ENCODE results near the gene AHCYL2. TPM values are rescaled to one million over a fixed set of nuclear protein-coding genes. Genes with fewer than 3 reads are reported as not detected.

AHCYL2 gene
- total RNA-seq, 1 donor from 2014 or later: 12.0 TPM

GRCh38 chr7:129262324-129262723 lies 37.5 kb downstream of the AHCYL2 start:
- Histone ChIP-seq H3K27me3 (ENCODE audit: control insufficient read depth in 3 of 3, insufficient read depth in 3 of 3, low read length in 3 of 3) (no peaks in the 10 kb centered on the region), H3K4me3 (ENCODE audit: low read length in 3 of 3) (no peak overlapping the region), H3K4me1 (ENCODE audit: control insufficient read depth in 3 of 3, insufficient read depth in 3 of 3, low read length in 3 of 3) (peaks cover 0 to 4% (median 0%) of the 10 kb centered on the region in 3 donors), H3K27ac (ENCODE audit: low read depth, low read length) (no peak overlapping the region), H3K9me3 (ENCODE audit: control insufficient read depth in 3 of 3, low read length in 3 of 3) (no peaks in the 10 kb centered on the region), H3K36me3 (ENCODE audit: control insufficient read depth in 3 of 3, insufficient read depth in 3 of 3, low read length in 3 of 3) (no peaks in the 10 kb centered on the region), H3K9ac (ENCODE audit: low read depth in 1 of 3, low read length in 3 of 3) (no peak overlapping the region)

- Histone ChIP-seq H3K4me3 (ENCODE audit: low read length in 3 of 3) (no peak overlapping the region), H3K36me3 (ENCODE audit: control insufficient read depth in 3 of 3, insufficient read depth in 3 of 3, low read length in 3 of 3) (no peaks in the 10 kb centered on the region), H3K4me1 (ENCODE audit: control insufficient read depth in 3 of 3, insufficient read depth in 3 of 3, low read length in 3 of 3) (peaks cover 0 to 4% (median 0%) of the 10 kb centered on the region in 3 donors), H3K9ac (ENCODE audit: low read depth in 1 of 3, low read length in 3 of 3) (no peak overlapping the region), H3K9me3 (ENCODE audit: control insufficient read depth in 3 of 3, low read length in 3 of 3) (no peaks in the 10 kb centered on the region), H3K27me3 (ENCODE audit: control insufficient read depth in 3 of 3, insufficient read depth in 3 of 3, low read length in 3 of 3) (no peaks in the 10 kb centered on the region), H3K27ac (ENCODE audit: low read depth, low read length) (no peak overlapping the region)
These were observed 38.3 kb downstream of the AHCYL2 start for GRCh38 chr7:129263168-129263567.

- Histone ChIP-seq H3K4me3 (ENCODE audit: low read length in 3 of 3) (no peak overlapping the region), H3K9ac (ENCODE audit: low read depth in 1 of 3, low read length in 3 of 3) (no peak overlapping the region), H3K9me3 (ENCODE audit: control insufficient read depth in 3 of 3, low read length in 3 of 3) (no peaks in the 10 kb centered on the region), H3K36me3 (ENCODE audit: control insufficient read depth in 3 of 3, insufficient read depth in 3 of 3, low read length in 3 of 3) (no peaks in the 10 kb centered on the region), H3K4me1 (ENCODE audit: control insufficient read depth in 3 of 3, insufficient read depth in 3 of 3, low read length in 3 of 3) (peaks cover 0 to 1% (median 0%) of the 10 kb centered on the region in 3 donors), H3K27ac (ENCODE audit: low read depth, low read length) (no peak overlapping the region), H3K27me3 (ENCODE audit: control insufficient read depth in 3 of 3, insufficient read depth in 3 of 3, low read length in 3 of 3) (no peaks in the 10 kb centered on the region)
These were observed 39.7 kb downstream of the AHCYL2 start for GRCh38 chr7:129264534-129264933.

GRCh38 chr7:129265328-129265727 lies 40.5 kb downstream of the AHCYL2 start:
- no peak overlapping the region for H3K4me3 ChIP-seq (ENCODE audit: low read length in 3 of 3)
- H3K4me1 ChIP-seq (ENCODE audit: control insufficient read depth in 3 of 3, insufficient read depth in 3 of 3, low read length in 3 of 3): no peaks in the 10 kb centered on the region
- no peaks in the 10 kb centered on the region for H3K36me3 ChIP-seq (ENCODE audit: control insufficient read depth in 3 of 3, insufficient read depth in 3 of 3, low read length in 3 of 3)
- H3K27me3 ChIP-seq (ENCODE audit: control insufficient read depth in 3 of 3, insufficient read depth in 3 of 3, low read length in 3 of 3): no peaks in the 10 kb centered on the region
- H3K9ac ChIP-seq (ENCODE audit: low read depth in 1 of 3, low read length in 3 of 3): no peak overlapping the region
- no peaks in the 10 kb centered on the region for H3K9me3 ChIP-seq (ENCODE audit: control insufficient read depth in 3 of 3, low read length in 3 of 3)
- no peak overlapping the region for H3K27ac ChIP-seq (ENCODE audit: low read depth, low read length)

GRCh38 chr7:129266181-129266580 lies 41.4 kb downstream of the AHCYL2 start:
- H3K27me3 ChIP-seq (ENCODE audit: control insufficient read depth in 3 of 3, insufficient read depth in 3 of 3, low read length in 3 of 3): no peaks in the 10 kb centered on the region
- no peaks in the 10 kb centered on the region for H3K36me3 ChIP-seq (ENCODE audit: control insufficient read depth in 3 of 3, insufficient read depth in 3 of 3, low read length in 3 of 3)
- no peaks in the 10 kb centered on the region for H3K9me3 ChIP-seq (ENCODE audit: control insufficient read depth in 3 of 3, low read length in 3 of 3)
- no peak overlapping the region for H3K9ac ChIP-seq (ENCODE audit: low read depth in 1 of 3, low read length in 3 of 3)
- no peak overlapping the region for H3K27ac ChIP-seq (ENCODE audit: low read depth, low read length)
- no peaks in the 10 kb centered on the region for H3K4me1 ChIP-seq (ENCODE audit: control insufficient read depth in 3 of 3, insufficient read depth in 3 of 3, low read length in 3 of 3)
- H3K4me3 ChIP-seq (ENCODE audit: low read length in 3 of 3): no peak overlapping the region

GRCh38 chr7:129270077-129270476 lies 45.2 kb downstream of the AHCYL2 start:
- Histone ChIP-seq H3K27ac (ENCODE audit: low read depth, low read length) (no peak overlapping the region), H3K9me3 (ENCODE audit: control insufficient read depth in 3 of 3, low read length in 3 of 3) (peaks cover 0 to 4% (median 0%) of the 10 kb centered on the region in 3 donors), H3K36me3 (ENCODE audit: control insufficient read depth in 3 of 3, insufficient read depth in 3 of 3, low read length in 3 of 3) (peaks cover 3 to 8% (median 6%) of the 10 kb centered on the region in 3 donors), H3K9ac (ENCODE audit: low read depth in 1 of 3, low read length in 3 of 3) (no peak overlapping the region), H3K4me1 (ENCODE audit: control insufficient read depth in 3 of 3, insufficient read depth in 3 of 3, low read length in 3 of 3) (no peaks in the 10 kb centered on the region), H3K4me3 (ENCODE audit: low read length in 3 of 3) (no peak overlapping the region), H3K27me3 (ENCODE audit: control insufficient read depth in 3 of 3, insufficient read depth in 3 of 3, low read length in 3 of 3) (no peaks in the 10 kb centered on the region)

GRCh38 chr7:129271500-129272355 lies 46.9 kb downstream of the AHCYL2 start:
- Histone ChIP-seq H3K9ac (ENCODE audit: low read depth in 1 of 3, low read length in 3 of 3) (no peak overlapping the region), H3K27me3 (ENCODE audit: control insufficient read depth in 3 of 3, insufficient read depth in 3 of 3, low read length in 3 of 3) (no peaks in the 10 kb centered on the region), H3K36me3 (ENCODE audit: control insufficient read depth in 3 of 3, insufficient read depth in 3 of 3, low read length in 3 of 3) (peaks cover 3 to 8% (median 6%) of the 10 kb centered on the region in 3 donors), H3K27ac (ENCODE audit: low read depth, low read length) (no peak overlapping the region), H3K9me3 (ENCODE audit: control insufficient read depth in 3 of 3, low read length in 3 of 3) (peaks cover 0 to 4% (median 0%) of the 10 kb centered on the region in 3 donors), H3K4me1 (ENCODE audit: control insufficient read depth in 3 of 3, insufficient read depth in 3 of 3, low read length in 3 of 3) (no peaks in the 10 kb centered on the region), H3K4me3 (ENCODE audit: low read length in 3 of 3) (no peak overlapping the region)

GRCh38 chr7:129273936-129274335 lies 49.1 kb downstream of the AHCYL2 start:
- Histone ChIP-seq H3K9ac (ENCODE audit: low read depth in 1 of 3, low read length in 3 of 3) (no peak overlapping the region), H3K4me1 (ENCODE audit: control insufficient read depth in 3 of 3, insufficient read depth in 3 of 3, low read length in 3 of 3) (no peaks in the 10 kb centered on the region), H3K27ac (ENCODE audit: low read depth, low read length) (no peak overlapping the region), H3K36me3 (ENCODE audit: control insufficient read depth in 3 of 3, insufficient read depth in 3 of 3, low read length in 3 of 3) (peaks cover 3 to 8% (median 6%) of the 10 kb centered on the region in 3 donors), H3K9me3 (ENCODE audit: control insufficient read depth in 3 of 3, low read length in 3 of 3) (peaks cover 0 to 4% (median 0%) of the 10 kb centered on the region in 3 donors), H3K4me3 (ENCODE audit: low read length in 3 of 3) (no peak overlapping the region), H3K27me3 (ENCODE audit: control insufficient read depth in 3 of 3, insufficient read depth in 3 of 3, low read length in 3 of 3) (no peaks in the 10 kb centered on the region)

- Histone ChIP-seq H3K9ac (ENCODE audit: low read depth in 1 of 3, low read length in 3 of 3) (no peak overlapping the region), H3K27ac (ENCODE audit: low read depth, low read length) (no peak overlapping the region), H3K4me3 (ENCODE audit: low read length in 3 of 3) (no peak overlapping the region), H3K27me3 (ENCODE audit: control insufficient read depth in 3 of 3, insufficient read depth in 3 of 3, low read length in 3 of 3) (no peaks in the 10 kb centered on the region), H3K9me3 (ENCODE audit: control insufficient read depth in 3 of 3, low read length in 3 of 3) (peaks cover 0 to 4% (median 0%) of the 10 kb centered on the region in 3 donors), H3K36me3 (ENCODE audit: control insufficient read depth in 3 of 3, insufficient read depth in 3 of 3, low read length in 3 of 3) (peaks cover 3 to 8% (median 6%) of the 10 kb centered on the region in 3 donors), H3K4me1 (ENCODE audit: control insufficient read depth in 3 of 3, insufficient read depth in 3 of 3, low read length in 3 of 3) (no peaks in the 10 kb centered on the region)
These were observed 52.8 kb downstream of the AHCYL2 start for GRCh38 chr7:129277629-129278028.

- Histone ChIP-seq H3K36me3 (ENCODE audit: control insufficient read depth in 3 of 3, insufficient read depth in 3 of 3, low read length in 3 of 3) (peaks cover 3 to 8% (median 6%) of the 10 kb centered on the region in 3 donors), H3K27ac (ENCODE audit: low read depth, low read length) (no peak overlapping the region), H3K4me1 (ENCODE audit: control insufficient read depth in 3 of 3, insufficient read depth in 3 of 3, low read length in 3 of 3) (no peaks in the 10 kb centered on the region), H3K27me3 (ENCODE audit: control insufficient read depth in 3 of 3, insufficient read depth in 3 of 3, low read length in 3 of 3) (no peaks in the 10 kb centered on the region), H3K9ac (ENCODE audit: low read depth in 1 of 3, low read length in 3 of 3) (no peak overlapping the region), H3K9me3 (ENCODE audit: control insufficient read depth in 3 of 3, low read length in 3 of 3) (peaks cover 0 to 1% (median 0%) of the 10 kb centered on the region in 3 donors), H3K4me3 (ENCODE audit: low read length in 3 of 3) (no peak overlapping the region)
These were observed 53.9 kb downstream of the AHCYL2 start for GRCh38 chr7:129278688-129279087.
